Panc1 (cell line): ENCODE data around the gene KANSL3. TPM values are rescaled to one million over a fixed set of nuclear protein-coding genes. Genes with fewer than 3 reads are reported as not detected.
A peak's percentile ranks its signal among the peaks of the same experiment; 100 is the strongest.

ENCODE experiments used
- ATAC-seq: fragments of 200-7000 bp; cut with Tn5 transposase; 2 replicates; pipeline ENCODE4 v1.9.1; 2020; ENCODE audit warnings: mild to moderate bottlenecking, moderate library complexity
- BruUV-seq: library from RNA; stranded (reverse); fragments of 400-500 nt; replicated peaks from 2 replicates; lab custom pipeline; 2021; lab: Mats Ljungman, UMichigan
- CTCF ChIA-PET: fragments of 300-600 bp; sonication (Branson Sonifier 250); formaldehyde crosslinking; loops from one replicate; lab custom pipeline; 2022; ENCODE audit warnings: antibody characterized with exemption; lab: Charles Lee
- POLR2A ChIA-PET: fragments of 300-600 bp; sonication (Branson Sonifier 250); formaldehyde crosslinking; loops from one replicate; lab custom pipeline; 2022; ENCODE audit warnings: antibody characterized with exemption; lab: Charles Lee
- DNase-seq: peaks from one replicate; pipeline ENCODE4 v3.0.0-alpha.2; 2010; ENCODE audit warnings: low read depth, low spot score
- H3K27ac ChIP-seq: 2 replicates; pipeline ENCODE4 v1.5.1; 2011; ENCODE audit warnings: mild to moderate bottlenecking, low read length, inconsistent platforms
- H3K27me3 ChIP-seq: fragments of 200-500 bp; sonication (Bioruptor generic); 2 replicates; pipeline ENCODE4 v1.6.0; 2014; ENCODE audit warnings: low read length, inconsistent platforms; ENCODE audit not compliant: control insufficient read depth, insufficient read depth
- H3K36me3 ChIP-seq: fragments of 200-500 bp; sonication (Bioruptor generic); 2 replicates; pipeline ENCODE4 v1.5.1; 2014; ENCODE audit warnings: inconsistent platforms, mild to moderate bottlenecking, low read length, moderate library complexity; ENCODE audit not compliant: control insufficient read depth, insufficient read depth
- H3K4me1 ChIP-seq: 2 replicates; pipeline ENCODE4 v1.5.1; 2011; ENCODE audit warnings: inconsistent platforms, mild to moderate bottlenecking, low read length, moderate library complexity; ENCODE audit not compliant: control insufficient read depth, insufficient read depth
- H3K4me3 ChIP-seq, 2 experiments: 2 replicates each; pipeline ENCODE4 v1.5.1; 2011 to 2012; ENCODE audit warnings: low read depth in 2 of 2, low read length in 2 of 2, mild to moderate bottlenecking in 2 of 2, inconsistent platforms in 1 of 2, moderate library complexity in 1 of 2
- H3K9me3 ChIP-seq: fragments of 200-500 bp; sonication (Bioruptor generic); 2 replicates; pipeline ENCODE4 v1.5.1; 2014; ENCODE audit warnings: low read depth, mild to moderate bottlenecking, inconsistent platforms, low read length, moderate library complexity; ENCODE audit not compliant: control insufficient read depth, insufficient read depth
- POLR2AphosphoS5 ChIP-seq: IDR thresholded peaks from 2 replicates; pipeline ENCODE4 v1.6.1; 2012; ENCODE audit warnings: mild to moderate bottlenecking, low read depth, low read length, moderate library complexity
- SIN3A ChIP-seq: IDR thresholded peaks from 2 replicates; pipeline ENCODE4 v1.6.1; 2012; ENCODE audit warnings: low read depth, mild to moderate bottlenecking, low read length, moderate library complexity, borderline replicate concordance; ENCODE audit not compliant: insufficient read depth
- TCF7L2 ChIP-seq: IDR thresholded peaks from 2 replicates; pipeline ENCODE4 v1.6.1; 2011; ENCODE audit warnings: mild to moderate bottlenecking, low read depth, low read length, inconsistent platforms
- in situ Hi-C: cut with HindIII; loops from 2 replicates; pipeline ENCODE4 v1.10.0; 2016; ENCODE audit warnings: low sequenced_read_pairs, low pct_unique_long_range_greater_than_20kb
- intact Hi-C: fragments of 100-400 bp; cut with micrococcal nuclease; formaldehyde crosslinking; loops from one replicate; pipeline ENCODE4 v1.10.0; 2022; ENCODE audit not compliant: unreplicated experiment
- total RNA-seq: library from RNA; stranded (reverse); gene quantifications from one replicate; pipeline ENCODE4 v1.2.1, GENCODE V29; 2021; ENCODE audit not compliant: unreplicated experiment
- TF ChIP-seq, protein P1 (sequence below): fragments of 450-650 bp; IDR thresholded peaks from 2 replicates; pipeline ENCODE4 v1.5.1; 2017; ENCODE audit warnings: mild to moderate bottlenecking
- TF ChIP-seq, protein P2 (sequence below), 2 experiments: IDR thresholded peaks; 2 replicates each; pipeline ENCODE4 v1.6.1; 2011 to 2012; ENCODE audit warnings: low read depth in 2 of 2, control low read depth in 1 of 2, low read length in 1 of 2, mild to moderate bottlenecking in 1 of 2, moderate library complexity in 1 of 2; ENCODE audit not compliant: insufficient read depth in 1 of 2

Gene KANSL3
- total RNA-seq, 1 experiment from 2014 or later: 50.3 TPM

DNA sequence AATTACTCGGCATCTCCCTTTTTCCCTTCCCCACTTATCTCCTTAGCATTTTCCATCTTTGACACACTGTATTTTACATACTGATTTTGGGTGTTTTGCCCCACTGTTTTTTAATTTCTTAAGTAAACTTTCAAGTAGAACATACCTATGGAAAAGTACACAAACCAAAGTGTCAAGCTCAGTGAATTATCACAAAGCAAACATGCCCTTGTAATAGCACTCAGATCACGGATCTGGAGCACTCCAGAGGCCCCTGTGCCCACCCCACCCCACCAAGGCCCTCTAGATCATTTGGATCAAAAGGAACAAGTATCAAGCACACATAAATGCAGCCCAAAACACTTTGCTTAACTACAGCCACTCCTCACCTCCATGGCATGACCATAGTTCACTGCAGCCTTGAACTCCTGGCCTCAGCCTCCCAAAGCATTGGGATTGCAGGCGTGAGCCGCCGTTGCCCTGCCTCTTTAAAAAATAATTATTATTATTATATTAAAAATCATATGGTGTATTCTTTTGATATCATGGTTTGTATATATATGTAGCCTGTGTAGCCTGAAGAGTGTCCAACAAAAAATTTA is 42.5 kb upstream of the KANSL3 start:
- DNase-seq: no peak
- Histone ChIP-seq H3K4me3 (no peak overlapping the region), H3K36me3 (no peaks in the 10 kb centered on the region), H3K4me1 (peaks cover 13% of the 10 kb centered on the region), H3K9me3 (no peaks in the 10 kb centered on the region), H3K27ac (no peak overlapping the region), H3K27me3 (no peaks in the 10 kb centered on the region; the same call in 1 of the 2 replicates)
- intact Hi-C loops (no loop called here), in situ Hi-C loops (no loop called here)
- TF ChIP-seq, protein P1, sequence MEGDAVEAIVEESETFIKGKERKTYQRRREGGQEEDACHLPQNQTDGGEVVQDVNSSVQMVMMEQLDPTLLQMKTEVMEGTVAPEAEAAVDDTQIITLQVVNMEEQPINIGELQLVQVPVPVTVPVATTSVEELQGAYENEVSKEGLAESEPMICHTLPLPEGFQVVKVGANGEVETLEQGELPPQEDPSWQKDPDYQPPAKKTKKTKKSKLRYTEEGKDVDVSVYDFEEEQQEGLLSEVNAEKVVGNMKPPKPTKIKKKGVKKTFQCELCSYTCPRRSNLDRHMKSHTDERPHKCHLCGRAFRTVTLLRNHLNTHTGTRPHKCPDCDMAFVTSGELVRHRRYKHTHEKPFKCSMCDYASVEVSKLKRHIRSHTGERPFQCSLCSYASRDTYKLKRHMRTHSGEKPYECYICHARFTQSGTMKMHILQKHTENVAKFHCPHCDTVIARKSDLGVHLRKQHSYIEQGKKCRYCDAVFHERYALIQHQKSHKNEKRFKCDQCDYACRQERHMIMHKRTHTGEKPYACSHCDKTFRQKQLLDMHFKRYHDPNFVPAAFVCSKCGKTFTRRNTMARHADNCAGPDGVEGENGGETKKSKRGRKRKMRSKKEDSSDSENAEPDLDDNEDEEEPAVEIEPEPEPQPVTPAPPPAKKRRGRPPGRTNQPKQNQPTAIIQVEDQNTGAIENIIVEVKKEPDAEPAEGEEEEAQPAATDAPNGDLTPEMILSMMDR: no peak
- TF ChIP-seq SIN3A: no peak
- no peak for TF ChIP-seq TCF7L2
- TF ChIP-seq POLR2AphosphoS5: no peak
- TF ChIP-seq, protein P2, sequence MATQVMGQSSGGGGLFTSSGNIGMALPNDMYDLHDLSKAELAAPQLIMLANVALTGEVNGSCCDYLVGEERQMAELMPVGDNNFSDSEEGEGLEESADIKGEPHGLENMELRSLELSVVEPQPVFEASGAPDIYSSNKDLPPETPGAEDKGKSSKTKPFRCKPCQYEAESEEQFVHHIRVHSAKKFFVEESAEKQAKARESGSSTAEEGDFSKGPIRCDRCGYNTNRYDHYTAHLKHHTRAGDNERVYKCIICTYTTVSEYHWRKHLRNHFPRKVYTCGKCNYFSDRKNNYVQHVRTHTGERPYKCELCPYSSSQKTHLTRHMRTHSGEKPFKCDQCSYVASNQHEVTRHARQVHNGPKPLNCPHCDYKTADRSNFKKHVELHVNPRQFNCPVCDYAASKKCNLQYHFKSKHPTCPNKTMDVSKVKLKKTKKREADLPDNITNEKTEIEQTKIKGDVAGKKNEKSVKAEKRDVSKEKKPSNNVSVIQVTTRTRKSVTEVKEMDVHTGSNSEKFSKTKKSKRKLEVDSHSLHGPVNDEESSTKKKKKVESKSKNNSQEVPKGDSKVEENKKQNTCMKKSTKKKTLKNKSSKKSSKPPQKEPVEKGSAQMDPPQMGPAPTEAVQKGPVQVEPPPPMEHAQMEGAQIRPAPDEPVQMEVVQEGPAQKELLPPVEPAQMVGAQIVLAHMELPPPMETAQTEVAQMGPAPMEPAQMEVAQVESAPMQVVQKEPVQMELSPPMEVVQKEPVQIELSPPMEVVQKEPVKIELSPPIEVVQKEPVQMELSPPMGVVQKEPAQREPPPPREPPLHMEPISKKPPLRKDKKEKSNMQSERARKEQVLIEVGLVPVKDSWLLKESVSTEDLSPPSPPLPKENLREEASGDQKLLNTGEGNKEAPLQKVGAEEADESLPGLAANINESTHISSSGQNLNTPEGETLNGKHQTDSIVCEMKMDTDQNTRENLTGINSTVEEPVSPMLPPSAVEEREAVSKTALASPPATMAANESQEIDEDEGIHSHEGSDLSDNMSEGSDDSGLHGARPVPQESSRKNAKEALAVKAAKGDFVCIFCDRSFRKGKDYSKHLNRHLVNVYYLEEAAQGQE (IDR thresholded peaks at IDR 0.05; ENCODE audit: insufficient read depth in 1 of 2, low read depth in 2 of 2, low read length in 1 of 2): no peak
- ATAC-seq: no peak
- no TSS peak for BruUV-seq
- ChIA-PET POLR2A (no interaction called here), CTCF (no interaction called here)

DNA sequence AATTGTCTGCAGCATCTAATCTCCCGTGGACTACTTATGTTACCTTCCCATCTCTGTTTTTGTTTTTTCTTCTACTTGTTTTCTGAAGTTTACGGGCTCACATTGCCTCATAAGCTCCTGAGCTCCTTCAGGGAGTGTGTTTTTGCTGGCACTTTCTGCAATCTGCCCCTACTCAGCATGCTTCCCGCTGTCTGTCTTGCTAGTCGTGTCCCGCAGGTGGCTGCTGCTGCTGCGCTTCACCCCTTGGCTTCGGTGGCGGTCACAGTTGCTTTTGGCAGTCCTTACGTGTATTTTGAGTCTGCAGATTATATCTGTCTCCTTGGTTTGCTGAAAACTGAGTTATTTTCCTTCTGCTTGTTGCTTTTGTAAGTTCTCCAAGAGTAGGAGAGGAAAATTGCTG is 41.7 kb upstream of the KANSL3 start:
- Histone ChIP-seq H3K36me3 (no peaks in the 10 kb centered on the region), H3K27ac (no peak overlapping the region), H3K27me3 (no peaks in the 10 kb centered on the region; the same call in 1 of the 2 replicates), H3K4me1 (peaks cover 11% of the 10 kb centered on the region), H3K4me3 (peak overlapping the region in 1 of 2 experiments; percentile 2; a peak in 1 of 4 replicates), H3K9me3 (no peaks in the 10 kb centered on the region)
- TF ChIP-seq, protein P2 (IDR thresholded peaks at IDR 0.05; ENCODE audit: insufficient read depth in 1 of 2, low read depth in 2 of 2, low read length in 1 of 2): no peak
- TF ChIP-seq SIN3A (no peak), POLR2AphosphoS5 (no peak), TCF7L2 (no peak)
- TF ChIP-seq, protein P1: no peak
- in situ Hi-C loops: no loop called here
- DNase-seq (no peak), ATAC-seq (peak; percentile 70)
- intact Hi-C loops: no loop called here
- ChIA-PET CTCF (no interaction called here), POLR2A (no interaction called here)
- BruUV-seq: no TSS peak
